ENCODE measurements around the gene RFX3.

The RFX3 gene

GRCh38 chr9:3513265-3513818, 12.5 kb downstream of the RFX3 start:
- no peak for DNase-seq (ENCODE audit: low spot score)

- DNase-seq (ENCODE audit: low spot score): no peak
These were observed 14.2 kb downstream of the RFX3 start for GRCh38 chr9:3511551-3511950.

DNA sequence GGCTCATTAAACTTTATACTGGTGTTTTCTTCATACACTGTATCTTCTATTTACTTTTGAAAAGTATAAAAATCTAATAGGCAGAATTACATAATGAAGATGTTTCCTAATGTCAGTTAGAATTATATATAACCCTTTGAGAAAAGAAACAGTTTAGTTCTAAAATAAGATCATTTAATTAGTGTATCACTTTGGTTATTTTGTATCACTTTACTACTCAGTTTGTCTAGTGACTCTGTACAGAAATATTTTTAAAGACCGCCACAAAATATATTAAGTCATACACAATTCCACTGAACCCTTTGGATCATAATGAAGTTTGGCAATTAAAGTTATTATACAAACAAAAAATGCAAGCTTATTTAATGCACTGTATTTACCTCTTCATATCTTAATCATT, 15.0 kb downstream of the RFX3 start:
- DNase-seq (ENCODE audit: low spot score): no peak

DNA sequence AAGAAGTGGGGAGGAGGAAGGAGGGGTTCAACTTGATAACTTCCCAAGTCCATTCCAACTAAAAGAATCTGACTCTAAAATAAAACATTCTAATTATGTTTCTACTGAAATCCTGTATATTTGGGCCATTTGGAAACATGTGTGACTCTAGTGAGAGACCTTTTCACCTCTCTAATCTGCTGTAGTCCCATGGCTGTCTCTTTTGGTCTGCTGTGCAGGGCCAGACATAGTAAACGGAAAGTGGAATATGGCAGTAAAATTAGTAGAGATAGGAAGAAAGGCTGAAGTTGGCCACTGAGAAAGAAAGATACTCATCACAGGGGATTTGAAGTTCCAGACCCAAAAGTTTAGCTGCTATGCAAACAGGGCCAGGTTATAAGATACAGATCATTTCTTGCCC, 15.9 kb downstream of the RFX3 start:
- no peak for DNase-seq (ENCODE audit: low spot score)

- no peak for DNase-seq (ENCODE audit: low spot score)
These were observed 17.1 kb downstream of the RFX3 start for GRCh38 chr9:3508521-3509291.

GRCh38 chr9:3508078-3508431, 17.7 kb downstream of the RFX3 start:
- no peak for DNase-seq (ENCODE audit: low spot score)

DNA sequence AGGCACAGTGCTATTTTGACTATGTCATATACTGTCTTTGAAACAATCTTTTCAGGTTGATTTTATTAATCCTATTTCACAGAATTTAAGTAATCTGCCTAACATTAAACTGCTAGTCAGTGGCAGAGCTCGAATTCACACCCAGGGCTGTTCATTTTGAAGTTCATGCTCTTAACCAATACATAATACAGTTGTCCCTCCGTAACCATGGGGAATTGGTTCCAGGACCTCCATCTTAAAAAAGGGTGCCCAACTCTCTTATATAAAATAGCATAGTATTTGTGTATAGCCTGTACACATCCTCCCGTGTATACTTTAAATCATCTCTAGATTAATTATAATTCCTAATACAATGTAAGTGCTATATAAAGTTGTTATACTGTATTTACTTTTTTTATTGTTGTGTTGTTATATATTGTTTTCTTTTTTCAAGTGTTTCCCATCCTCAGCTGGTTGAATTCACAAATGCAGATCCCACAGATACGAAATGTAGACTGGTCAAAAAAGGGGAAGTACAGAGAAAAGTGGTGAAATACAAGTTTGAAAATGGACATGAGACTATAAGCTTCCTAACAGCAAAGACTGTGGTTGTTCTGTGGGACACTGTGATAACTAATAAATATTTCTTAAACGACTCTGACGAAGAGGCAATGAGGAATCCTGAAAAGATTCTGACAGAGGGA, 18.3 kb downstream of the RFX3 start:
- no peak for DNase-seq (ENCODE audit: low spot score)

GRCh38 chr9:3506164-3506563, 19.6 kb downstream of the RFX3 start:
- DNase-seq (ENCODE audit: low spot score): no peak

DNA sequence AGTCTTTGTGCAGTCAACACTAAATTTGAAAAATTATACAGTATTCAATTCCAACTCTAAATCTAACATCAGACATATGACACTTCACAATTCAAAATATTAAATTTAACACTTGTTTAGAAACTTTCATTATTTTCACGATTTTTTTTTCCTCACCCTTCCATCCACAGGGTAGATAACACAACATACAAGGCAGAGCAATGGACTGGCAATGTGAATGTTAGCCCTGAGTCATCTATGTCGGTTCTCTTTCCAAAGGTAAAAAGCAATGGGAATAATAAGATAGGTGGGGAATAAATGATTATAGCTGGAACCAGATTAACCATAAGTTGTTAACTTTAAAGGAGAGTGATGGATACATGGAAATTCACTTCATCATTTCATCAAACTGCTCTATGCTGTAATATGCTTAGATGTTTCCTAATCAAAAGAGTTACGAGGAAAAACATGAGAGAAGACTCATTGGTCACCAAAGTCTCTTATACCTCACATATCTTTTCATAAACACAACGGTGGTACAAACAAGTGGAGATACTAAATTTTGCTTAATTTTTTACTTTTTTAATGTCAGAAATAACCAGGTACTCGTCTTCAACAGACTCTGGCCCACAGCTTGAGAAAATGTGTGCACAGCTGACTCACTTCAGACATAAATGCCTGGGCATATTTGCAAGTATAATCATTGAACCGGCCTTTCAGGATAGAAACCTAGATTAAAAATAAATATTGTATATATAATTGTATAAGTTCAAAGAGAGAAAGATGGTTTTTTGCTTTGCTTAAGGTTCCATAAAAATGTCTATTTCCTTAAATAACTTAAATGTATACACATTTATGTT, 23.0 kb downstream of the RFX3 start:
- no peak for DNase-seq (ENCODE audit: low spot score)

DNA sequence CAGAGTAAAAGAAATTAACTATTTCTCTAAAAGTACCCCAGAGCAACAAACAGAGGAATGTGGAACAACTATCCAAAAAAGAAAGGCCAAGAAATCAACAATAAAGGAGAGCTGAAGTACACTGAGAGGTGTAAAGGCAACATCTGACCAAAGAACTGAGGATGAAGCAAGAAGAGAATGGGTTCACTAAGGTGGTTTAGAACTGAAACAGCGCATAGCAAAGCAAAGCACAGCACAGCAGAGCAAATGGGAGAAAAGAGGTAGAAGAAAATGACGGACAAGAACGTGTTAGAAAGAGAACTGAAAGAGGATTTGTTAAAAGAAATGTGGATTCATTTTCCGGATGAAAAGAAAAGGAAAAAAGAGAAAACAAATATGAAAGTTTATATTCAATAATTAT, 25.8 kb downstream of the RFX3 start:
- DNase-seq (ENCODE audit: low spot score): no peak

DNA sequence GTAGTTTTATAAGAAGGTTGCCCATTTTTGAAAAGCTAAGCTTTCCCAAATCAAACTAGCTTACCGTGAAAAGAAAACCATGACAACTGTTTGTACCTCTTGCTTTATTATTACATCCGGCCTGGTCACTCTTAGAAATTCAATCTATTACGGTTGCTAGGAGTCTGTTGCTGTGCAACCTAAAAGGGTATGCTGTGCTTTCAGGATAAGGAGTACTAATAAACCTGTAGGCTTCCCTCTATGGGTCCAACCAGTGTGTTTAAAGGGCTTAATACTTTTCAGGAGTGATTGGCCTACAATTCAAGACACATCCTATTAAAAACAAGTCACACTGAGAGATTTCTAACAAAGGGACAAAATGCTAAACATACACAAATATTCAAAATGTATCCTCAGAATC, 27.1 kb downstream of the RFX3 start:
- DNase-seq (ENCODE audit: low spot score): no peak

DNA sequence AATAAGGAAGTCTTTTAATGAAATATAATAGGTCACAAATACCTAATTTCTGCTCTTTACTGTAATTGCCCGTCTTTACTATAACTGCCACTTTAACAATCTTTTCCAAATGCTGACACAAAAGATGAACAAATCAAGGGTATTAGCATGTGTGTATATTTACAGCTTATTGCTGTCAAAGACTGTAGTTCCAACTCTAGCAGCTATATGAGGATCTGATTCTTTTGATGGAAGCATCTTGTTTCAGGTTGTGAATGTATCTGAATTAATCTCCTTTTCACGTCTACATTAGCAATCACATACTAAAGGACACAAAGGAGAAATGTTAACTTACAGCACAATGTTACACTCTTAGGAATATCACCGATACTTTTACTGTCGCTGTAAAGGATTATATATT, 27.9 kb downstream of the RFX3 start:
- no peak for DNase-seq (ENCODE audit: low spot score)

DNA sequence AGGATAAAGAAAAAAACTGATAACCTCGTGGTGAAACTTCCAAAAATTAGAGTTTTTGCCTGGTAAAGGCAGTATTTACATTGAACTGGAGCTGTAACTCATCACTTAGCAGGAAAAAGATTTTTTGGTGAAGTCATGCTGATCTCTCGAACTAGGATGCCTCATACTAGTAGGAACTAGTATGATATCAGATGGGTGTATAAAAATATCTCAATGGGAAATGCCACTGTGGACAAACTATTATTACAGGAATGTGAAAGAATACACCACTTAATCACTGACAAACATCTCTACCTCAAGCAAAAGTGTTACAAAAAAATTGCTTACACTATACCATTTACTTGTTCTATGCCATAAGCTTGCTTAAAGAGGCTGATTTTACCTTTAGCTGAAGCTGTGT, 28.4 kb downstream of the RFX3 start:
- DNase-seq (ENCODE audit: low spot score): no peak

DNA sequence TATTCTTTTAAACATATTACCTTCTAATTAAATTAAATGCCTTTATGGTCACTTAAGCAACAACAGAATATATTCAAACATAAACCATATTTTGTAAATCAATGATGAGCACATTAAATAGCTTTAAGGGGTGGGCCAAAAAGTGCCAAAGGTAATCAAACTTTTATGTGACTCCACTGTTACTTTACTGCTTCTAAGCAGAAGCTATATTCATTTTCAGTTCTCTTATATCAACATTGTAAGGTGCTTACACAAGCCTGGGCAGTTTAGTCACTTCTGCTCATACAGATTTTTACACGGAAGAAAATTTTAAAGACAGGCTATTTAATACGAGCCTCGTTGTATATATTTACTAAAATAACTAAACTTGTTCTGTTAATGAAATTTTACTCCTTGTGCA, 29.9 kb downstream of the RFX3 start:
- no peak for DNase-seq (ENCODE audit: low spot score)

- no peak for DNase-seq (ENCODE audit: low spot score)
These were observed 33.6 kb downstream of the RFX3 start for GRCh38 chr9:3492214-3492613.

GRCh38 chr9:3491450-3491849, 34.4 kb downstream of the RFX3 start:
- no peak for DNase-seq (ENCODE audit: low spot score)

DNA sequence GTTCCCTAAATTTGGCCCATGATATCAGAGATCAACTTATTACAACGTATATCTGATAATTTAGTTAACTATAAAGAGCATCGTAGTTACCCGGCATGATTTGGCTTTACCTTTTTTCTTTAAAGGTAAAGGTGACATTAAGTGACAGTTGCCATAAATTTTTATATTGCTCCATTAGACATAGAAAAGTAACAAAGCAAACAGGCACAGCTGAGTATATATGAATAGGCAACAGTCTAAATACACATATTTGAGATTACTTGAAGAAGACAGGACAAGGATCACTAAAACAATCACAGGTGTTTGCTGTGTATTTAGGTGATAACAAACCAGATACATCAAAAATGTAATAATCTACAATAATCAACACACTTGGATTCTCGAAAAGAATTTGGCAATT, 34.8 kb downstream of the RFX3 start:
- DNase-seq (ENCODE audit: low spot score): no peak

- no peak for DNase-seq (ENCODE audit: low spot score)
These were observed 43.2 kb downstream of the RFX3 start for GRCh38 chr9:3482578-3482977.

- no peak for DNase-seq (ENCODE audit: low spot score)
These were observed 45.5 kb downstream of the RFX3 start for GRCh38 chr9:3480353-3480655.

- DNase-seq (ENCODE audit: low spot score): no peak
These were observed 46.1 kb downstream of the RFX3 start for GRCh38 chr9:3479514-3480352.

DNA sequence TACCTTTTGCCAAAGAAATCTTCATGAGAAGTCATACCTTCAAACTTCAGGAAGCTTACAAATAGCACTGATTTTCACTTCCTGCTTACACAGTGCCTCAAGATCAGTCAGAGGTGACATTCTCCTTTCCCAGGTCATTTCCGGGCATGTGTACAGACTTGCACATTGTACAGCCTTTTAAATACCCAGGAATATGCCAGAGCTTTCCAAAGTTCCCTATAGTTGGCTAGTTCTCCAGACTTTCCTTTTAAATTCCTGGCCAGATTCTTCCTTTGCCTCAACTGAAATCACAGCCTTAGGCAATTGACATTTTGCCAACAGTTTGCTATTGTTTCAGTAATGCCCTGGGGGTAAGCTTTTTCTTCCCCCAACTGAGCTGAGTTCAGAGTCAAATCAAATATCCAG, 47.2 kb downstream of the RFX3 start:
- peak; percentile 6 for DNase-seq (ENCODE audit: low spot score)

GRCh38 chr9:3477236-3477834, 48.5 kb downstream of the RFX3 start:
- DNase-seq (ENCODE audit: low spot score): no peak

All from germinal center (tissue), 1 donor.